Measurements from ENCODE around the gene METAP2. TPM values are rescaled to one million over a fixed set of nuclear protein-coding genes. Genes with fewer than 3 reads are reported as not detected.
A peak's percentile ranks its signal among the peaks of the same experiment; 100 is the strongest.
"Not testable (repeated sequence)": the region's sequence is repeated elsewhere in the genome, so short reads cannot be mapped to it uniquely, and the experiment has no call there.

Gene METAP2
- total RNA-seq, 2 experiments from 2014 or later, result 108 to 110 TPM

DNA sequence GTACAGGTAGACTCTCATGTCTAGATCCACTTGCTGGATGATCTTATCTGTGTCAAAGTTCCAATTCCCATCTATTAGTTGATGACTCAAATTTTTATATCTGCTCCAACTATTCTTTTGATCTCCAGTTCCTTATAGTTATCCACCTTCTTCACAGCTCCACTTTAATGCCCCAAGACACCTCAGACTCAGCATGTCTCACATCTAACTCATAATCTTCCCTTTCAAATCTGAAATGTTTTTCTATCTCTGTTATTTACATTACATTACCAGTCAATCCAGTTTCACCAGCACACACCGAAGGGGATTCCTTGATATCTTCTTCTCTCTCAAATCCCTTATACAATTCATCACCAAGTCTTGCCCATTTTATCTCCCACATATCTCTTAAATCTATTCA, 3.7 kb upstream of the METAP2 start:
- H3K27ac Mint-ChIP-seq, result no peak overlapping the region
- no peak overlapping the region for H3K4me3 Mint-ChIP-seq
- no peaks in the 10 kb centered on the region for H3K27me3 Mint-ChIP-seq (ENCODE audit: low read depth)
- peaks cover 11% of the 10 kb centered on the region for H3K4me1 Mint-ChIP-seq (ENCODE audit: low read depth)
- peaks cover 3% of the 10 kb centered on the region for H3K36me3 Mint-ChIP-seq (ENCODE audit: low read depth)
- no peak for DNase-seq
- intact Hi-C loops (cut with micrococcal nuclease), result loop anchor here (5.0 to 10.0 kb wide), 4 partner anchors 43 to 1208 kb away; partner anchors contain the start of genes AMDHD1, CCDC38 and SNRPF
- CTCF ChIA-PET, result no interaction called here
- H3K9me3 Mint-ChIP-seq, result no peaks in the 10 kb centered on the region

DNA sequence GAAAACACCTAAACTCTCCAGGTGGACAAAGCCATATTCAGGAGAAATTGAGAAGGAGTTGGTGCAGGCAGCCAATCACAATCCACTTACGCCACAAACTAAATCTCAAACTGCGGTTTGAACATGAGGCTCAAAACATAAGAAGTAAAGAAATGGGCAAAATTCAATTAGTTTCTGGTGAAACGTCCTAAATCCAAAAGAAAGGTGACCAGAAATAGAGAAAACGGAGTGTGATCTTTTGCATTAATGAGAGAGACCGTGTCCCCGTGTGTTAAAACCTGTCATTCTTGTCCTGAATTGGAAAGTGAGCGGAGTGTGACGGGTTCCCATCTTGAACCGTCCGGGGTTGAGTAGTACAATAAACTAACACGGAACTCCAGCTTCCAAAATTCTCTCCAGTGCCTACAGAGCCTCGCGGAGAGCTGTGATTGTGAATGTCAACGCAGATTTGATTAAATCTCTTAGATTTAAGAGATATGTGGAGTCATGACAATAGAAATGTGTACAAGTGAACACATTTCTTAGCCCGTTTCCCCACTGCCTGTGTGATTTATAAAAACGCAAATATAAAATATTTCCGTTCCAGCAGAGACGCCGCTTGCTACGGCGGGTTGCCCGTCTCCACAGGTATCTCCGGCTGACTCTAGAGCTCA, 595 bp upstream of the METAP2 start:
- CTCF ChIA-PET, result interaction anchor here (1.4 kb wide), 1 partner anchor 61 kb away, joined by 3 read pairs; no protein-coding TSS in a partner anchor
- intact Hi-C loops (cut with micrococcal nuclease), result loop anchor here (1.0 to 10.0 kb wide), 6 partner anchors 46 to 1211 kb away; partner anchors contain the start of genes AMDHD1, CCDC38, NR2C1 and SNRPF
- H3K36me3 Mint-ChIP-seq (ENCODE audit: low read depth), result peaks cover 28% of the 10 kb centered on the region
- H3K9me3 Mint-ChIP-seq, result no peaks in the 10 kb centered on the region
- peaks cover 35% of the 10 kb centered on the region for H3K4me1 Mint-ChIP-seq (ENCODE audit: low read depth)
- DNase-seq, result peak; percentile 56
- peak overlapping the region; percentile 98 for H3K27ac Mint-ChIP-seq
- H3K27me3 Mint-ChIP-seq (ENCODE audit: low read depth), result no peaks in the 10 kb centered on the region
- H3K4me3 Mint-ChIP-seq, result peak overlapping the region; percentile 96

DNA sequence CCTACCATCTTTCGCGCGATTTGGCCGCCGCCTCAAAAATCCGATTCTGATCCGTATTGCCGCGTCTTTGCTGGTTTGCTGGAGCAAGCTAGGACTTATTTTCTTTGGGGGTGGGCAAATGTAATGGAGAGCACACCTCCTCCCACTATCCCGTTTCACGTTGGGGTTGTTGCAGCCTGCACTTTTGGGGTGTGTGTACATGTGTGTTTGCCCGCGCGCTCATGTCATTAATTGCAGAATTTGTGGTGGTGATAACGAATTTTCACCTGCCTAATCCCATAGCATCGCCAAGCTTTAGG, 657 bp downstream of the METAP2 start:
- peaks cover 37% of the 10 kb centered on the region for H3K36me3 Mint-ChIP-seq (ENCODE audit: low read depth)
- DNase-seq, result no peak
- H3K27ac Mint-ChIP-seq, result peak overlapping the region; percentile 98
- peaks cover 47% of the 10 kb centered on the region for H3K4me1 Mint-ChIP-seq (ENCODE audit: low read depth)
- no peaks in the 10 kb centered on the region for H3K27me3 Mint-ChIP-seq (ENCODE audit: low read depth)
- peak overlapping the region; percentile 96 for H3K4me3 Mint-ChIP-seq
- CTCF ChIA-PET, result interaction anchor here (0.6 kb wide), 1 partner anchor 61 kb away, joined by 4 read pairs; no protein-coding TSS in a partner anchor
- no peaks in the 10 kb centered on the region for H3K9me3 Mint-ChIP-seq
- intact Hi-C loops (cut with micrococcal nuclease), result loop anchor here (1.0 to 10.0 kb wide), 9 partner anchors 47 to 1212 kb away; partner anchors contain the start of genes AMDHD1, CCDC38, FGD6 and NDUFA12

DNA sequence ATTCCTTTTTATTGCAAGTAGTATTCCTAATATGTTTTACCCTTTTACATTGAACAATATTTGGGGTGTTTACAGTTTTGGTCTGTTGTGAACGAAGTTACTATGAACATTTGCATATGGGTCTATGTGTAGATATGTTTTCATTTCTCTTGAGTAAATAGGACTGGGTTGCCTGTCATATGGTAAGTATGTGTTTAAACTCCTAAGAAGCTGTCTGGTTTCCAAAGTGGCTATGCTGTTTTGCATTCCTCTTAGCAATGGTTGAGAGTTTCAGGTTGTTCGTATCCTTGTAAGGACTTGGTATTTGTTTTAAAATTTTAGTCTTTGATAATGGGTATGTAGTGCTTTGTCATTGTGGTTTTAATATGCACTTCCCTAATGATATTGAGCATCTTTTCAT, 6.3 kb downstream of the METAP2 start:
- Mint-ChIP-seq H3K27me3 (ENCODE audit: low read depth) (no peaks in the 10 kb centered on the region), H3K36me3 (ENCODE audit: low read depth) (peaks cover 50% of the 10 kb centered on the region), H3K27ac (peak overlapping the region; percentile 63), H3K4me3 (no peak overlapping the region), H3K9me3 (no peaks in the 10 kb centered on the region), H3K4me1 (ENCODE audit: low read depth) (peaks cover 64% of the 10 kb centered on the region)
- CTCF ChIA-PET, result no interaction called here
- no peak for DNase-seq
- intact Hi-C loops (cut with micrococcal nuclease), result no loop called here

DNA sequence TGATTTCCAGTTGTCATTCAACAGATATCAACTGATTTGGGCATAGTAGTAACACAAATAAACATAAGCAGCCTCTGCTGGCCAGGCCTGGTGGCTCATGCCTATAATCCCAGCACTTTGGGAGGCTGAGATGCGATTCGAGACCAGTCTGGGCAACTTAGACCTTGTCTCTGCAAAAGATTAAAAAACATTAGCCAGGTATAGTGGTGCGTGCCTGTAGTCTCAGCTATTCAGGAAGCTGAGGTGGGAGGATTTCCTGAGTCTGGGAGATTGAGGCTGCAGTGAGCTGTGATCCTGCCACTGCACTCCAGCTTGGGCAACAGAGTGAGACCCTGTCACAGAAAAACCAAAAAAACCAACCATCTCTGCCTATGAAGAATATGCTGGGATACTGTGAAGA, 7.1 kb downstream of the METAP2 start:
- DNase-seq, result no peak
- CTCF ChIA-PET, result no interaction called here
- Mint-ChIP-seq H3K27me3 (ENCODE audit: low read depth) (no peaks in the 10 kb centered on the region), H3K36me3 (ENCODE audit: low read depth) (peaks cover 47% of the 10 kb centered on the region), H3K4me3 (no peak overlapping the region), H3K4me1 (ENCODE audit: low read depth) (peaks cover 55% of the 10 kb centered on the region), H3K9me3 (no peaks in the 10 kb centered on the region), H3K27ac (peak overlapping the region; percentile 63)
- intact Hi-C loops (cut with micrococcal nuclease), result no loop called here

DNA sequence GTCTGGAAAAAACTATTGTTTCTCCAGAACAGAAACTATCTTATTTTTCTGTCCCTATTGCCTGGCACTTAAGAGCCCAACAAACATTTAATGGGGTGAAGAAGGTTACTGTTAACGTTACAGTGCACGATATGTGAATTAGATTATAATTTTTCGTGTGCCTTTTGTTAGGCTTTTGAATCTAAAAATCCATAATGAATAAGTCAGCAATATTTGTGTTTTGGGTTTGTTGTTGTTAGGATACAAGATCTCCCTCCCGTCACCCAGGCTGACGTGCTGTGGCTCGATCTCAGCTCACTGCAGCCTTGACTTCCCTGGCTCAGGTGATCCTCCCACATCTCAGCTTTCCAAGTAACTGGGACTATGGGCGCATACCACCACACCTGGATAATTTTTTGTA, 7.9 kb downstream of the METAP2 start:
- DNase-seq, result no peak
- no peaks in the 10 kb centered on the region for H3K9me3 Mint-ChIP-seq
- CTCF ChIA-PET, result no interaction called here
- H3K27ac Mint-ChIP-seq, result no peak overlapping the region
- no peak overlapping the region for H3K4me3 Mint-ChIP-seq
- no peaks in the 10 kb centered on the region for H3K27me3 Mint-ChIP-seq (ENCODE audit: low read depth)
- H3K4me1 Mint-ChIP-seq (ENCODE audit: low read depth), result peaks cover 48% of the 10 kb centered on the region
- H3K36me3 Mint-ChIP-seq (ENCODE audit: low read depth), result peaks cover 44% of the 10 kb centered on the region
- intact Hi-C loops (cut with micrococcal nuclease), result no loop called here

DNA sequence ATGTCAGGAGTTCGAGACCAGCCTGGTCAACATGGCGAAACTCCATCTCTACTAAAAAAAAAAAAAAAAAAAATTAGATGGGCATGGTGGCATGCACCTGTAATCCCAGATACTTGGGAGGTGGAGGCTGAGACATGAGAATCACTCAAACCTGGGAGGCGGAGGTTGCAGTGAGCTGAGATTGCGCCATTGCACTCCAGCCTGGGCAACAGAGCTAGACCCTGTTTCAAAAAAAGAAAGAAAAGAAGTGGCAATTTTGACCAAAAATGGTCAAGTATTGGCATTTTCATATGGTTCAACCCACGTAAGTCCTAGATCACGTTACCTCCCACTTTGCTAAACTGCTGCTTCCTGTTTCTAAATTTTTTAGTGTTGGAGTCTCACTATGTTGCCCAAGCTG, 8.6 kb downstream of the METAP2 start:
- H3K36me3 Mint-ChIP-seq (ENCODE audit: low read depth), result peaks cover 45% of the 10 kb centered on the region
- DNase-seq; H3K9me3 Mint-ChIP-seq; intact Hi-C loops (cut with micrococcal nuclease); H3K27me3 Mint-ChIP-seq (ENCODE audit: low read depth); H3K27ac Mint-ChIP-seq; CTCF ChIA-PET; H3K4me3 Mint-ChIP-seq: not testable (repeated sequence)
- H3K4me1 Mint-ChIP-seq (ENCODE audit: low read depth), result peaks cover 46% of the 10 kb centered on the region

DNA sequence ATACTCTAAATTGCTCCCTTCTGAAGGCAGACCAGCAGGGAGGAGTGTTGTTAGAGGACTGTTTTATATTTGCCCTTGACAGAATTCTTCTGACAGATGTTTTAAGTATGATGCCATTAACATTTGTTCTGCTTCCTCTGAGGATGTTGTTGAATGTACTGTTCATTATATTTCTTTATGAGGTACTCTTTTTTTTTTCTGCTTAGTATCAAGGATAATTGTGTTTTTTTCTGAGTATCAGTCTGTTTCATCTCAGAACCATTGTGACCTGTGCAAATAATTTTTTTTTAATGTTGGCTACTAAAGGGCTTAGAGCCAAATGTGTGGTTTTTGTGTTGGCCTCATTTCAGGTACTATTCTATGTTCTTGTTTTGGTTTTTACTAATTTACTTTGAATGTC, 10.6 kb downstream of the METAP2 start:
- Mint-ChIP-seq H3K27ac (no peak overlapping the region), H3K27me3 (ENCODE audit: low read depth) (no peaks in the 10 kb centered on the region)

DNA sequence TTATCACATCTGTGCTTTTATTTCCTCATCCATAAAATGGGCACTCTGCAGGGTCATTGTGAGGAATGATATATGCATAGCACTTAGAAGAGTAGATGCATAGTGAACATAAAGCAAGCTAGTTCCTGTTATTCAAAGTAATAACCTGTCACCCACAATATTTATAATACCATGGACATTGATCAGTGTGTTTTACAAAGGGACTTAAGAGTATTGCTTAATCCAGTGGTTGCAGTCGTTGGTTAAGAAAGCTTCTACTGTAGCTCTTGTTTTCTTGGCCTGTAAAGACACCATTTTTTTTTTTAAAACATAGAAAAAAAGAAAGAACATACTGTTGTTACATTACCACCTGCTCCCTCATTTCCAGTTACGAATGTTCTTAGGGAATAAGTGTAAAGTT, 13.1 kb downstream of the METAP2 start:
- H3K4me1 Mint-ChIP-seq (ENCODE audit: low read depth), result peaks cover 5% of the 10 kb centered on the region
- intact Hi-C loops (cut with micrococcal nuclease), result no loop called here
- peaks cover 28% of the 10 kb centered on the region for H3K36me3 Mint-ChIP-seq (ENCODE audit: low read depth)
- H3K9me3 Mint-ChIP-seq, result no peaks in the 10 kb centered on the region
- CTCF ChIA-PET, result no interaction called here
- DNase-seq, result no peak
- no peak overlapping the region for H3K4me3 Mint-ChIP-seq
- H3K27ac Mint-ChIP-seq, result no peak overlapping the region
- H3K27me3 Mint-ChIP-seq (ENCODE audit: low read depth), result no peaks in the 10 kb centered on the region

More for the DNA sequence above, 10.6 kb downstream of the METAP2 start:
- intact Hi-C loops (cut with micrococcal nuclease), result no loop called here
- CTCF ChIA-PET, result no interaction called here
- Mint-ChIP-seq H3K4me1 (ENCODE audit: low read depth) (peaks cover 27% of the 10 kb centered on the region), H3K4me3 (no peak overlapping the region), H3K36me3 (ENCODE audit: low read depth) (peaks cover 31% of the 10 kb centered on the region), H3K9me3 (no peaks in the 10 kb centered on the region)
- no peak for DNase-seq

DNA sequence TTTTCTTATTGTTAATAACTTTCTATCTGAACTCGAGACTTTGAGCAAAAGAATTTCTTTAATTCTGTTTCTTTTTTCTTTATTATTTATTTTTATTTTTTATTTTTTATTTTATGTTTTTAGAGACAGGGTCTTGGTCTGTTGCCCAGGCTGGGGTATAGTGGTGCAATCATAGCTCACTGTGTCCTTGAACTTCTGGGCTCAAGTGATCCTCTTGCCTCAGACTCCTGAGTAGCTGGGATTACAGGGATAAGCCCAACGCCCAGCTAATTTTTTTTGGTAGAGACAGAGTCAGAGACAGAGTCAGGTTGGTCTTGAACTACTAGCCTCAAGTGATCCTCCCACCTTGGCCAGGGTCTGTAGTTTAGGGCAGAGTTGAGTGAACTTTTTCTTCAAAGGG, 18.5 kb downstream of the METAP2 start:
- intact Hi-C loops (cut with micrococcal nuclease), result no loop called here
- CTCF ChIA-PET, result no interaction called here
- Mint-ChIP-seq H3K4me3 (no peak overlapping the region), H3K27me3 (ENCODE audit: low read depth) (no peaks in the 10 kb centered on the region), H3K27ac (no peak overlapping the region), H3K36me3 (ENCODE audit: low read depth) (peaks cover 40% of the 10 kb centered on the region), H3K4me1 (ENCODE audit: low read depth) (no peaks in the 10 kb centered on the region), H3K9me3 (no peaks in the 10 kb centered on the region)
- no peak for DNase-seq

DNA sequence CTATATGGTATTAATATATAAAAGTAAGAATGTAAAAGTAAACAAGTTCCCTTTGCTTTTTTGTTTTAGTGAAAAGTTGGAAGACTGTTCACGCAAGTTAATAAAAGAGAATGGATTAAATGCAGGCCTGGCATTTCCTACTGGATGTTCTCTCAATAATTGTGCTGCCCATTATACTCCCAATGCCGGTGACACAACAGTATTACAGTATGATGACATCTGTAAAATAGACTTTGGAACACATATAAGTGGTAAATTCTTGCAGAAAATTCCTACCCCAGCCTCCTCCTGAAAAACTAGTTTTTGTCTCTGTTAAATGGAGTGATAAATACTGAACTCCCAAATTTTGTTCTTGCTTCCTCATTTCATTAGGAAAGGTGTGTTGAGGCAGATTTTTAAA, 20.9 kb downstream of the METAP2 start:
- Mint-ChIP-seq H3K4me1 (ENCODE audit: low read depth) (peaks cover 11% of the 10 kb centered on the region), H3K4me3 (no peak overlapping the region), H3K36me3 (ENCODE audit: low read depth) (peaks cover 54% of the 10 kb centered on the region), H3K27ac (no peak overlapping the region), H3K9me3 (no peaks in the 10 kb centered on the region), H3K27me3 (ENCODE audit: low read depth) (no peaks in the 10 kb centered on the region)
- CTCF ChIA-PET, result no interaction called here
- intact Hi-C loops (cut with micrococcal nuclease), result no loop called here
- DNase-seq, result no peak

DNA sequence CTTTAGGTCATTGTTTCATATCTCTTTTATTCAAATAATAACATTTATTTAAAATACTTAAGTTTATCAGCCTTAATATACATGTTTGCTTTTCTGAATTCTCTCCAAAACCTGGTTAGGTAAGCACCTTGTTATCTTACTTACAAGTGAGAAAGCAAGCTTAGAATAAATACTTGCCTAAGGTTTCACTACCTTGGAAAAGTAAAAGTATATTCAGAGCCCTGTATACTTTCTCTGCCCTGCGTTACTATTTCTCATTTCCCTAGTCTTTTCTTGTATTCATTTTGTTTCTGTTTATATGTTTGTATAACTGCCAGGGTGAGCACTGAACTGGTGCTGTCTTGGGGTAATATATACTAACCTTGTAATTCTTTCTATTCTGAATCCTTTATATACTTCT, 21.5 kb downstream of the METAP2 start:
- no peak for DNase-seq
- Mint-ChIP-seq H3K4me1 (ENCODE audit: low read depth) (peaks cover 15% of the 10 kb centered on the region), H3K27me3 (ENCODE audit: low read depth) (no peaks in the 10 kb centered on the region), H3K4me3 (no peak overlapping the region), H3K36me3 (ENCODE audit: low read depth) (peaks cover 59% of the 10 kb centered on the region), H3K27ac (no peak overlapping the region), H3K9me3 (no peaks in the 10 kb centered on the region)
- CTCF ChIA-PET, result no interaction called here
- intact Hi-C loops (cut with micrococcal nuclease), result no loop called here

DNA sequence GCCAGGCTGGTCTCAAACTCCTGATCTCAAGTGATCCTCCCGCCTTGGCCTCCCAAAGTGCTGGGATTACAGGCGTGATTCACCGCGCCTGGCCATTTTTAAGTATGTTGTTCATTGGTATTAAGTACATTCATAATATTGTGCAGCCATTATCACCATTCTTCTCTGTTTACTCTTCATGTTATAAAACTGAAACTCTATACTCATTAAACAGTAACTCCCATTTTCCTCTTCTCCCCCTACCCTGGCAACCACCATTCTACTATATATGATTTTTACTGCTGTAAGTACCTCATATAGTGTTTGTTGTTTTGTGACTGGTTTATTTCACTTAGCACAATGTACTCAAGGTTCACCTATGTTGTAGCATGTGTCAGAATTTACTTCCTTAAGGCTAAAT, 23.1 kb downstream of the METAP2 start:
- peaks cover 20% of the 10 kb centered on the region for H3K4me1 Mint-ChIP-seq (ENCODE audit: low read depth)
- H3K4me3 Mint-ChIP-seq, result no peak overlapping the region
- CTCF ChIA-PET, result no interaction called here
- H3K27ac Mint-ChIP-seq, result no peak overlapping the region
- no peaks in the 10 kb centered on the region for H3K27me3 Mint-ChIP-seq (ENCODE audit: low read depth)
- peaks cover 56% of the 10 kb centered on the region for H3K36me3 Mint-ChIP-seq (ENCODE audit: low read depth)
- no peak for DNase-seq
- intact Hi-C loops (cut with micrococcal nuclease), result no loop called here
- H3K9me3 Mint-ChIP-seq, result no peaks in the 10 kb centered on the region

Measured in activated naive CD4-positive, alpha-beta T cell treated with anti-CD3 and anti-CD28 coated beads for 36 hours (primary cell).